ENCODE results near the gene GYG2.
"Not testable (repeated sequence)": the region's sequence is repeated elsewhere in the genome, so short reads cannot be mapped to it uniquely, and the experiment has no call there.

Gene GYG2

GRCh38 chrX:2901367-2902036, 72.8 kb downstream of the GYG2 start:
- DNase-seq (ENCODE audit: low read depth, low spot score): no peak

GRCh38 chrX:2902841-2903240, 74.1 kb downstream of the GYG2 start:
- DNase-seq (ENCODE audit: low read depth, low spot score): no peak

- DNase-seq (ENCODE audit: low read depth, low spot score): no peak
Measured at GRCh38 chrX:2903366-2903765, 74.6 kb downstream of the GYG2 start.

GRCh38 chrX:2907295-2907694, 78.6 kb downstream of the GYG2 start:
- DNase-seq (ENCODE audit: low read depth, low spot score): no peak

- no peak for DNase-seq (ENCODE audit: low read depth, low spot score)
Measured at GRCh38 chrX:2908125-2908685, 79.5 kb downstream of the GYG2 start.

GRCh38 chrX:2910109-2910508, 81.4 kb downstream of the GYG2 start:
- DNase-seq (ENCODE audit: low read depth, low spot score): no peak

- DNase-seq (ENCODE audit: low read depth, low spot score): no peak
Measured at GRCh38 chrX:2913118-2913517, 84.4 kb downstream of the GYG2 start.

- no peak for DNase-seq (ENCODE audit: low read depth, low spot score)
Measured at GRCh38 chrX:2917767-2918166, 89.0 kb downstream of the GYG2 start.

- DNase-seq (ENCODE audit: low read depth, low spot score): no peak
Measured at GRCh38 chrX:2921193-2921592, 92.5 kb downstream of the GYG2 start.

GRCh38 chrX:2921750-2922149, 93.0 kb downstream of the GYG2 start:
- no peak for DNase-seq (ENCODE audit: low read depth, low spot score)

GRCh38 chrX:2924151-2924550, 95.4 kb downstream of the GYG2 start:
- DNase-seq (ENCODE audit: low read depth, low spot score): no peak

GRCh38 chrX:2926255-2926654, 97.5 kb downstream of the GYG2 start:
- not testable (repeated sequence) for DNase-seq (ENCODE audit: low read depth, low spot score)

GRCh38 chrX:2926664-2927275, 98.0 kb downstream of the GYG2 start:
- no peak for DNase-seq (ENCODE audit: low read depth, low spot score)

- DNase-seq (ENCODE audit: low read depth, low spot score): no peak
Measured at GRCh38 chrX:2928191-2928582, 99.5 kb downstream of the GYG2 start.

- peak; percentile 74 for DNase-seq (ENCODE audit: low read depth, low spot score)
Measured at GRCh38 chrX:2928583-2929434, 100.1 kb downstream of the GYG2 start, which contains the start of gene ARSD. ARSD (minus strand) TSS chrX:2929339; CDS start chrX:2929275, 64 bp downstream.

- DNase-seq (ENCODE audit: low read depth, low spot score): no peak
Measured at GRCh38 chrX:2931155-2931554, 102.4 kb downstream of the GYG2 start.

- no peak for DNase-seq (ENCODE audit: low read depth, low spot score)
Measured at GRCh38 chrX:2931612-2932011, 102.9 kb downstream of the GYG2 start.
